COR-L47 (cell line): Measurements from ENCODE around the gene POU2F1.
"Not testable (repeated sequence)": the region's sequence is repeated elsewhere in the genome, so short reads cannot be mapped to it uniquely, and the experiment has no call there.

Experiments used
- DNase-seq: peaks from one replicate; lab custom pipeline; 2025; lab: John Stamatoyannopoulos, UW

The POU2F1 gene

DNA sequence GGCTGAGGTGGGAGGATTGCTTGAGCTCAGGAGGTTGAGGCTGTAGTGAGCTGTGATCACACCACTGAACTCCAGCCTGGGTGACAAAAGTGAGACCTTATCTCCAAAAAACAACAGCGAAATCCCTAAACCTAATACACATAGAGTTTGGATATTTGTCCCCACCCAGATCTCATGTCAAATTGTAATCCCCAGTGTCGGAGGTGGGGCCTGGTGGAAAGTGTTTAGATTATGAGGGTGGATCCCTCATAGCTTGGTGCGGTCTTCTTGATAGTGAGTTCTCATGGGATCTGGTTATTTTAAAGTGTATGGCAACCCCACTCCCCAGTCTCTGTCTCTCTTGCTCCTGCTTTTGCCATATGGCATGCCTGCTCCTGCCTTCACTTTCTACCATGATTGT, 94.0 kb downstream of the POU2F1 start:
- no peak for DNase-seq

DNA sequence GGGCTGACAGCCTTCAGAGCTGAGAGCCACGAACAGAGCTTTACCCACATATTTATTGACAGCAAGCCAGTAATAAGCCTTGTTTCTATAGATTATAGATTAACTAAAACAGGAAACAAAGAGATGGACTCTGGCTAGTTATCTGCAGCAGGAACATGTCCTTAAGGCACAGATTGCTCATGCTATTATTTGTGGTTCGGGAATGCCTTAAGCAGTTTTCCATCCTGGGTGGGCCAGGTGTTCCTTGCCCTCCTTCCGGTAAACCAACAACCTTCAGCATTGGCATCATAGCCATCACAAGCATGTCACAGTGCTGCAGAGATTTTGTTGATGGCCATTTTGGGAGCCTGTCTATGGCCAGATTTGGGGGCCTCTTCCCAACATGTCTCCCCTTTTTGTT, 96.8 kb downstream of the POU2F1 start:
- DNase-seq = no peak

DNA sequence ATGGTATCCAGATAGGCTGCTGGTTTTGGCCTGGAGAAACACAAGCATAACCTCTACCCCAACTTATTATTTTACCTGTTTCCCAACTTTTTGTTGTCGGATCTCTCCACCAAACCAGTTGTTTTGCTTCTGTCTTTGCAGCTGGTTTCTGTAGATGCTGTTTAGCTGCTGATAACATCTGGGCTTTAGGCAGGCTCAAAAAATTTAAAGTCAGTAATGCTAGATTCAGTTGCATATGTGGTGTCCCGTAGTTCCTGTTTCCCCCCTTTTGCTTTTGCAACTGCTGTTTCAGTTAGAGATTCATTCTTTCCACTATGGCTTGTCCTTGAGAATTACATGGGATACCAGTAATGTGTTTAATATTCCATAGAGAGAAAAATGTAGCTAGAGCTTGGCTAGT, 98.5 kb downstream of the POU2F1 start:
- DNase-seq = not testable (repeated sequence)

- no peak for DNase-seq
These were observed 101.8 kb downstream of the POU2F1 start for GRCh38 chr1:167322483-167322882.

- no peak for DNase-seq
These were observed 104.5 kb downstream of the POU2F1 start for GRCh38 chr1:167325151-167325550.

DNA sequence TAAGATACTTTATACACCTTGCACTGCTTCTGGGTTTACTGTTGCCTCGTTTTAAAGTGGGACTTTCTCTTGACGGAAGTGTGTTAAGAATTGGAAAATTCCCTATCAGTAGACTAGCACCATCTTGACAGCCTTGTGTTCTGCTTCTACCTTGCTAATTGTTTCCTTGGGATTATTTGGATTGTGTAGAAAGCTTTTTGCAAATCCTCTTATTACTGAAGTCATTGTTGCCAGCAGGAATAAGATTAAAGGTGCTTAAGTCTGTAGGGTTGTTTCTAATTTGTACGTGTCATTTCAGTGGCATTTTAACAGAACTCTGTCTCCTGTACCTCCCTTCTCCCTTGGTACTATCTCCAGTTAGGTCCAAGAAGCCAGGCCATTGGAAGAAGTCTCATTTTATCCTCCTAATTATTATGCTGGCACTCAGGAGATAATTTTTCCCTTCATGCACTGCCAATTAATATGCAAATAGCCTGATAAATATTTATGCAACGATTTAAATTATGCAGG, 107.7 kb downstream of the POU2F1 start:
- no peak for DNase-seq

- no peak for DNase-seq
These were observed 108.3 kb downstream of the POU2F1 start for GRCh38 chr1:167328816-167329483.

DNA sequence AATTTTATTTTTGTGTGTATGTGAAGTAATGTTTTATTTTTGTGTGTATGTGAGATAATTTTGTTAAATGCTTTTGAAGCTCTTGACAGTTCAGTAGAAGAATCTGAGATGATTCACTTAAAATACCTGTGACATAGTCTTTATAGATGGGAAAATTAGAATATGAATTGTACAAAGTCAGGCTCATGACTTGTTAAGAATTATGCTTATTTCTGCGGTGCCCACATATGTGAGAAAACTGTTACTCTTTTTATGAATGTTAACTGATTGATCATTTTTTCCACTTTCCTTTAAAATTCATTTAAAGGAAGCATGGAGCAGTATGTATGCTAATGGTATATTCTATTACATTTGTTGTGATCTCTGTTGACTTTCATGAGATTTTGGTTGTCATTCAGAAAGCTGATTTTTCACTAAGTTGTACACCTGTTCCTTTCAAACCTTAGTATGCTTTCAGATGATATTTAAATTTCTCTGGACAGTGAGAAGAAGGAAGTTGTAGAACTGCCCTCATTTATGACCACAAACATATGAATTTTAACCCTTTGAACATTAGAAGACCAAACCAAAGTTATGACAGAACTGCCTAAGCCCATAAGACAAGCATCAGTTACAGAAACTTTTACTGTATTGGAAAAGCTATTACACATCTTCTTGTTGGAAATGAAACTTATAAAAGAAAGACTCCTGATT, 110.1 kb downstream of the POU2F1 start:
- DNase-seq = no peak

GRCh38 chr1:167331650-167332049, 111.0 kb downstream of the POU2F1 start:
- no peak for DNase-seq

DNA sequence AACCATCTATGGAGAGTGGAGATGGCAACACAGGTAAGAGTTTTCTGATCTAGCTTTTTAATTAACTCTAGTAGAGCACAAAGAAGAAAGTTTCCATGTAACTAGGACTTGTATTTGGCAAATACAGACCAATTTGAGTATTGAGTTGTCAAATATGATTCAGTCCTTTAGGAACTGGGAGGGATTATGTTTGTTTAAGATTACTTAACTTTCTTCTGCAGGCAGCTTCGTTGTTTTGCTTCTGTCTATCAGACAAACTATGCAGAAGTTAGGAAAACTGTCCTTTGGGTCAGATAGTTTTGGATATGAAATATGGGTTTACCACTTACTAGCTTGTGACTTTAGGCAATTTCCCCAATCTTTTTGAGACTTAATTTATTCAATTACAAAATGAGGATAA, 111.8 kb downstream of the POU2F1 start:
- no peak for DNase-seq

GRCh38 chr1:167333124-167333523, 112.4 kb downstream of the POU2F1 start:
- DNase-seq = no peak

DNA sequence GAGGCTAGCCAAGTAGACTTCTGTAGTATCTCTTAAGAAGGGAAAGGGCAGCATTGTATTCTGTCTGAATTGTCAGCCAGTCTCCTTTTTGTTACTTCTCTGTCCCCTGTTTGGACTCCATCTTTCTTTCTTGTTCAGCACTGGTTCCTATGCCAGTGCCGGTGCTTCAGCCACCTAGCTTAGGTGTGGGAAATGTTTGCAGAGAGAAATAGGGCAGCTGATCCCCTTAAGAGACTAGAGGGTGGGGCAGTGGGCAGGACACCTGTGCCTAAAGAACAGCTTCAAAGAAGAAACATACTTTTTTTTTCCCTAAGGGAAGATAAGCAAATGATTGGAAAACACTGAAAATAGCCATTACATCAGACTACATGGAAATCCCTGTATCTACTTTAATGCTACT, 113.0 kb downstream of the POU2F1 start:
- DNase-seq = no peak

GRCh38 chr1:167339405-167339804, 118.7 kb downstream of the POU2F1 start:
- no peak for DNase-seq

DNA sequence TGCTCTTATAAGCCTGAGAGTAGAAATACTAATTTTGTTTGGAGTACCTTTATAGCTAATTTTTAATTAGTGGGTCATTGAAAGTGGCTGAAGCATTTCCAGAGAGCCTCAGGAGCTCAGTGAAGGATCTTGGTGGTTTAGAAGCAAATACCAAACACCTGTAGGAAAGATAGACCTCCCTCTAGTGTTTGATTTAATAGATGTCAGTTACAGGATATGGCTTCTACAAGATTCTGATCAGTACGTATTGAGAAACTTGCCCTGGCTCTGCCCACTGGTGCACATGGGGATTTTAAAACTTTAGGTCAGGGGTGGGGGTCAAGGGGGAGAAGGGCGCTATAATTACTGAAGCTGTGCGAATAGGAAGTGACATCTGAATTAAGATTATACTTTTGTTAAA, 122.2 kb downstream of the POU2F1 start:
- peak; percentile 0 for DNase-seq

GRCh38 chr1:167344112-167344511, 123.4 kb downstream of the POU2F1 start:
- DNase-seq = no peak

- DNase-seq = no peak
These were observed 124.1 kb downstream of the POU2F1 start for GRCh38 chr1:167344615-167345385.

GRCh38 chr1:167345386-167345733, 124.7 kb downstream of the POU2F1 start:
- no peak for DNase-seq

- DNase-seq = no peak
These were observed 136.6 kb downstream of the POU2F1 start for GRCh38 chr1:167357305-167357704.

DNA sequence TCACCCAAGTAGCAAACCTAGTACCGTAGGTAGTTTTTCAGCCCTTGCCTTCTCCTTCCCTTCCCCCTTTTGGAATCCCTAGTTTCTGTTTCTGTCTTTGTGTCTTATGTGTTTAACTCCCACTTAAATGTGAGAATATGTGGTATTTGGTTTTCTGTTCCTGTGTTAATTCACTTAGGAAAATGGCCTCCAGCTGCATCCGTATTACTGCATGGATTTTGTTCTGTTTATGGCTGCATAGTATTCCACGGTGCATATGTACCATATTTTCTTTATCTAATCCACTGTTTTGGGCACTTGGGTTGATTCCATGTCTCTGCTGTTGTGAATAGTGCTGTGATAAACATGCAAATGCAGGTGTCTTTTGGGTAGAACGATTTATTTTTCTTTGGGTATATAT, 138.6 kb downstream of the POU2F1 start:
- no peak for DNase-seq

GRCh38 chr1:167360120-167360519, 139.4 kb downstream of the POU2F1 start:
- DNase-seq = no peak

GRCh38 chr1:167362638-167363037, 142.0 kb downstream of the POU2F1 start:
- no peak for DNase-seq

GRCh38 chr1:167364826-167365225, 144.1 kb downstream of the POU2F1 start:
- DNase-seq = no peak

DNA sequence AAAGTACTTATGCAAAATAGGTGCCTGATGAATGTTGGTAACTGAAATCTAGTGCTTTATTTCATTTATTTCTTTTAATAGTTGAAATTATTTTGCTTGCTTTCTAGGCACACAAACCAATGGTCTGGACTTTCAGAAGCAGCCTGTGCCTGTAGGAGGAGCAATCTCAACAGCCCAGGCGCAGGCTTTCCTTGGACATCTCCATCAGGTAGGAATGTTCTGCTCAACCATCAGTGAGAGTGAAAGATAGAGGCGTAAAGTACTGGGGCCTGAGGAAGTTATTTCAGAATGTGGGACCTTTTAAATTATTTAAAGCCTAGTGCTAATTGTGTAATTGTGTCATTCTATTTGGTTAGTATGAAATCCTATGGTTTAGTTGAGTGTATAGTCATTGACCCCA, 144.7 kb downstream of the POU2F1 start:
- DNase-seq = no peak
